ENCODE results near the gene ZNG1F.
"Not testable (repeated sequence)": the region's sequence is repeated elsewhere in the genome, so short reads cannot be mapped to it uniquely, and the experiment has no call there.

Gene ZNG1F

DNA sequence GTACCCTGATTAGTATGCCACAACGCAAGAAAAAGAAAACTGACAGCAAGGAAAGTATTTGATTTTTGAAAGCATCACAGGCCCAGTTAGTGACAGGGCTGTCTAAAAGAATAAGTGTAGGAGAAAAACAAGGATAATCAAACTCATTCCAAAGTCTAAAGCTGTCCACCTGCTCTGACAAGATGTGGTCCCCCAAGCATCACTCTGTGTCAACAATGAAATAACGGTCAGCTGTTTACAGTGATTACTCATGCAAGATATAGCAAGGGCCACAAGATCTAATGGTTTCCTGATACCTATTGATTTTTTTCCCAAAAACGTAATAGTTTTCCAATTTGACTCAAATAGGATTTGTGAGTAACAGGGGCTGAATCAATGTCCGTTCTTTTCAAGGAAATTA lies 14.1 kb downstream of the ZNG1F start:
- not testable (repeated sequence) for H3K9me3 ChIP-seq (ENCODE audit: insufficient read depth, low read length); H3K36me3 ChIP-seq (ENCODE audit: insufficient read depth, insufficient read length, low read length); DNase-seq (ENCODE audit: low read depth, low spot score); H3K27me3 ChIP-seq (ENCODE audit: insufficient read depth, insufficient read length); H3K9ac ChIP-seq (ENCODE audit: insufficient read length, low read depth); H3K4me3 ChIP-seq (ENCODE audit: insufficient read length, low read depth); H3K4me1 ChIP-seq (ENCODE audit: insufficient read depth, insufficient read length)

DNA sequence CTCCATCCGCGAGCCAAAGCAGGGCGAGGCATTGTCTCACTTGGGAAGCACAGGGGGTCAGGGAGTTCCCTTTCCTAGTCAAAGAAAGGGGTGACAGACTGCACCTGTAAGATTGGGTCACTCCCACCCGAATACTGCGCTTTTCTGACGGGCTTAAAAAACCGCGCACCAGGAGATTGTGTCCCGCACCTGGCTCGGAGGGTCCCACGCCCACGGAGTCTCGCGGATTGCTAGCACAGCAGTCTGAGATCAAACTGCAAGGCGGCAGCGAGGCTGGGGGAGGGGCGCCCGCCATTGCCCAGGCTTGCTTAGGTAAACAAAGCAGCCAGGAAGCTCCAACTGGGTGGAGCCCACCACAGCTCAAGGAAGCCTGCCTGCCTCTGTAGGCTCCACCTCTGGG lies 39.0 kb downstream of the ZNG1F start:
- H3K27me3 ChIP-seq (ENCODE audit: insufficient read depth, insufficient read length); H3K4me1 ChIP-seq (ENCODE audit: insufficient read depth, insufficient read length); H3K4me3 ChIP-seq (ENCODE audit: insufficient read length, low read depth); H3K36me3 ChIP-seq (ENCODE audit: insufficient read depth, insufficient read length, low read length); DNase-seq (ENCODE audit: low read depth, low spot score); H3K9ac ChIP-seq (ENCODE audit: insufficient read length, low read depth); H3K9me3 ChIP-seq (ENCODE audit: insufficient read depth, low read length): not testable (repeated sequence)

DNA sequence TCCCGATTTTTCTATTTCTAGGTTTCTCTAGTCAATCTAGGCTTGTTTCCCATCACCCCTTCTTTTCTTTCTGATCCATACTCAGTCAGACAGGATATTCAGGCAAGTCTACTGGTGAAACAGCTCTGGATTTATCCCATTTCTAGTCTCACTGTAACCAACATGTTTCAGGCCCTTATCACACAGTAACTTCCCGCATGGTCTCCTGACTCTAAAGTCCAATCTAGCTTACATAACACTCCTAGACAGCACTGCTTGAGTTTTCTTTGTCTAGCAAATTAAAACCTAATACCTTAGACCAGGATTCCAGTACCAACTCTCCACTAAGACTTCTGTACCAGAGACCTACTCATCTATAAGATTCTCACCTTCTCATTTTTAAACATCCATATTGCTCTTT lies 47.2 kb downstream of the ZNG1F start:
- not testable (repeated sequence) for H3K36me3 ChIP-seq (ENCODE audit: insufficient read depth, insufficient read length, low read length); DNase-seq (ENCODE audit: low read depth, low spot score); H3K9ac ChIP-seq (ENCODE audit: insufficient read length, low read depth); H3K4me1 ChIP-seq (ENCODE audit: insufficient read depth, insufficient read length); H3K4me3 ChIP-seq (ENCODE audit: insufficient read length, low read depth); H3K27me3 ChIP-seq (ENCODE audit: insufficient read depth, insufficient read length); H3K9me3 ChIP-seq (ENCODE audit: insufficient read depth, low read length)

DNA sequence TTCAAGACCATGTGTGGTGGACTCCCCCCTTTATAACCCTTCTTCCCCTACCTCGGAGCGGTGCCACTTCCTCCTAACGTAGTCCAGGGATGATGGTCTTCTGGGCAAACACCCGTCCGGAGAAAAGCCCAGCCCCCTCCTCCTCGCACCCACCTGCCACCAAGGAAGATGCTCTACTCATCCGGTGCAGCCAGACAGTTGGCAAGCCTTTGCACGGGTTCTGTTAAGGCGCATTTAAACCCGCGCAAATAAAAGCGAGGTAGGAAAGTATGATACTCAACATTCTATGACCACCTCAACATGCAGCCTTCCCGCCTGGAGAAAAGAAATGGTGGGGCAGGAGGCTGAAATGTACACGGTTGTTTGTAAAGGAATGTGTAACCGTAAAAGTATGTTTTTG lies 60.5 kb downstream of the ZNG1F start, which contains the start of gene FOXD4L6:
Gene FOXD4L6 (minus strand): TSS at position 101 of the 400 bp plus-strand sequence. CDS start 298 bp downstream, outside the sequence.
- not testable (repeated sequence) for H3K27me3 ChIP-seq (ENCODE audit: insufficient read depth, insufficient read length); H3K4me1 ChIP-seq (ENCODE audit: insufficient read depth, insufficient read length)

DNA sequence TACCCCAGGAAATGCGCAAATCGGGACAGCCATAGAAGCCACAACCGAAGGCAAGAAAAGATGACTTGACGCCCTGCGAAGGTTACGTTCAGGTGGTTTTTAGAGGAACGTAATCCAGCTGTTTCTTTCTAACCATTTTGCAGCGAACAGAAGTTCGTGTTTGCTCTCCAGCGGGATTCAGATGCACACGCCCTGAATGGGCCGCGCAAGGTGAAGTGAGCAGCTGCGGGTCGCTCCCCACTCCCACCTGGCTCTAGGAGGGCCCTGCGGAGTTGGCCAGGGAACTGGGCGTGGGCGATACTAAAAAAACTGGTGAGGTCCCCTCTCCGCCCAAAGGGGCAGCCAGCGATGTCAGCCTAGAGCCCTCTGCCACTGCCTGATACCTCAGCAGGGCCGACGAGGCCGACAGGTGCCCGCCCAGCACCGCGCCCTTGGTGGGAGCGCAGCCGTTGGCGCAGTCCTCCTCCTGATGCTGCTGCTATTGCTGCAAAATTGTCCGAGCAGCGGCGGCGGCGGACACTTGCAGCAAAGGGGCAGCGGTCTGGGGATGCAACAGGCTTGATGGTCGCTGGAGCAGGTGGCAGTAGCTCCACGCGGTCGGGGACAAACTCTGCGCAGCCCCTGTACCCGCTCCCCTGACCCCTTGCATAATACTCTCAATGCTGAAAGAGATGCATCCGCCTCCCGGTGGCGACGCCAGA lies 62.2 kb downstream of the ZNG1F start:
- H3K9me3 ChIP-seq (ENCODE audit: insufficient read depth, low read length); H3K36me3 ChIP-seq (ENCODE audit: insufficient read depth, insufficient read length, low read length); DNase-seq (ENCODE audit: low read depth, low spot score); H3K9ac ChIP-seq (ENCODE audit: insufficient read length, low read depth); H3K4me1 ChIP-seq (ENCODE audit: insufficient read depth, insufficient read length); H3K4me3 ChIP-seq (ENCODE audit: insufficient read length, low read depth); H3K27me3 ChIP-seq (ENCODE audit: insufficient read depth, insufficient read length): not testable (repeated sequence)

More for the DNA sequence above, 60.5 kb downstream of the ZNG1F start, which contains the start of gene FOXD4L6:
- not testable (repeated sequence) for H3K9ac ChIP-seq (ENCODE audit: insufficient read length, low read depth); H3K9me3 ChIP-seq (ENCODE audit: insufficient read depth, low read length); DNase-seq (ENCODE audit: low read depth, low spot score); H3K36me3 ChIP-seq (ENCODE audit: insufficient read depth, insufficient read length, low read length); H3K4me3 ChIP-seq (ENCODE audit: insufficient read length, low read depth)

DNA sequence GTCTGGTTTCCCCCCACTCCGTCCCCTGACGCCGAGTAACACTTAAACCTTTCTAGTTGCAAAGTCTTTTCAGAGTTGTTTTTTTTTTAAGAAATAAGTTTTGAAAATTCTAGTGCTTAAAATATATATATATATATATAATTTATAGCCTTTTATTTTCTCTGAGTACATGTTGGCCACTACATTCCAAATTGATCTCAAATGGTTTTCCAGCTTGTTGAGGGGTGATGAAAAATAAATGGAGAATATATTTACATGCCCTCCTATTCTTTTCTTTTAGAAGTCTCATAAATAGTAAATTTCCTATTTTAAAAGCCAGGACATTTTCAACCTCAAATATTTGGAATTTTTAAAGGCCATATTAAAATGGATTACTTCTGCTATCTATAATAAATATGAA lies 63.2 kb downstream of the ZNG1F start:
- not testable (repeated sequence) for H3K4me1 ChIP-seq (ENCODE audit: insufficient read depth, insufficient read length); DNase-seq (ENCODE audit: low read depth, low spot score); H3K4me3 ChIP-seq (ENCODE audit: insufficient read length, low read depth); H3K27me3 ChIP-seq (ENCODE audit: insufficient read depth, insufficient read length); H3K9ac ChIP-seq (ENCODE audit: insufficient read length, low read depth); H3K9me3 ChIP-seq (ENCODE audit: insufficient read depth, low read length); H3K36me3 ChIP-seq (ENCODE audit: insufficient read depth, insufficient read length, low read length)

DNA sequence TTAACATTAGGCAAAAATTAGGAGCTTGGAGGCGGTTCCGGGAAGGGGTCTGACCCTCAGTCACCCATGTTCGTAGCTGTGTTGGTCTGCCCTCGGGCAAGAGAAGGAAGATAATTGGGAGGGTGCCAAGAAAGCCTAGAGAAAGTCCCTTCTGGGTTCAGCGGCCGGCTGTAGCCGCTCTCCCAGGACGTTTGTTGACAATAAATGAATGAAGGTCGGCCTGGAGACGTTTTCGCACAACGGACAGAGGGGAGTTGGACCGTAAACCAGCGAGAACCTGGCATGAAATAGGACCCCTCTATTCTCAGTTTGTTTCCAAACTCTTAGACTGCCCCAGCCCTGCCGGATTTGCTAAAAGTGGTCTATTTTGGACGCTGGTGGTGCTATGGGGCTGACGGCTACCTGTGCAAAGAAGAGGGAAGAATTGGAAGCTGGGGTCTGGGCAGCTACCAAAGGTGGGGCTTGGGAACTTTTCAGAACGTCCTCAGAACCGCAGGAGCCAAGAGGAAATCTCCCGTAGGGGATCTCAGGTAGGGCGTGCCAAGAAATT lies 63.9 kb downstream of the ZNG1F start:
- not testable (repeated sequence) for H3K4me1 ChIP-seq (ENCODE audit: insufficient read depth, insufficient read length); DNase-seq (ENCODE audit: low read depth, low spot score); H3K9me3 ChIP-seq (ENCODE audit: insufficient read depth, low read length); H3K36me3 ChIP-seq (ENCODE audit: insufficient read depth, insufficient read length, low read length); H3K9ac ChIP-seq (ENCODE audit: insufficient read length, low read depth); H3K27me3 ChIP-seq (ENCODE audit: insufficient read depth, insufficient read length); H3K4me3 ChIP-seq (ENCODE audit: insufficient read length, low read depth)

DNA sequence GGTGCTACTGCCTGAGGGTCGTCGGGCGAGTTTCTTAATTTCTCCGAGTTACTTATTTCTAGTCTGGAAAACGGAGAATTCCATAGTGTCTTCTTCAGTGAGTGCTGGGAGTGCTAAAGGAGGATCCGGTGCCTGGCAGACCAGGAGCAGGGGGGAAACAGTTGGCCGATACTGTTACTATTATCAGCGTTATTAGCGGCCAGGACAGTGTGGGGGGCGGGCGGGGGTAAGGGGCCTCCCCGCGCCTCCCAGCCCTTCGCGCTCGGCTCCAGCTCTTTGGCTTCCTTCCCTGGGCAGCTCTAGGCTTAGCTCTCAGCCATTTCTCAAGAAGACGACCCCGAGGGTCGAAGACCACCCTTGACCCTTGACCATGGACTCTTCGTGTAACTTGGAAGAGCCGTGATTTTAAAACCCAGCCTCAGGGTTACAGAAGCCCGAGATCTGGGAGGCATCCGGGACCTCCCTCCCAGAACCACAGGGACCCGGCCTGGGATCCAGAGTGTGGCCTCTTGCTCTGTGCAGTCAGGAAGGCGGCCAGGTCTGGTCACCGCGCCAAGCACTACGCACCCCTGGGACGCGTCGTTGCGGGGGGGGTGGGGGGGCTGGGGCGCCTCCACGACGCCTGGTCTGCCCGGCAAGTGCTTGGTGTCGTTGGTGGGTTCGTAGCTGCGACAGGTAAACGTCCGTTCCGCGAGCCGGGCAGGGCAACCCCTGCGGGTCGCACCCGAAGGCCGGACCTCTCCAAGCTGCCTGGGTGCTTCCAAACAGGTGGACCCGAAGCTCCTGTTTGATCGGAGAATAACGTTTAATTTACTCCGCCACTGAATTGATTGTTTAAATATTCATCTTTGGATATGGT lies 64.6 kb downstream of the ZNG1F start:
- DNase-seq (ENCODE audit: low read depth, low spot score); H3K4me1 ChIP-seq (ENCODE audit: insufficient read depth, insufficient read length); H3K36me3 ChIP-seq (ENCODE audit: insufficient read depth, insufficient read length, low read length); H3K9me3 ChIP-seq (ENCODE audit: insufficient read depth, low read length); H3K4me3 ChIP-seq (ENCODE audit: insufficient read length, low read depth); H3K9ac ChIP-seq (ENCODE audit: insufficient read length, low read depth): not testable (repeated sequence)
- H3K27me3 ChIP-seq (ENCODE audit: insufficient read depth, insufficient read length): peaks cover 11% of the 10 kb centered on the region

DNA sequence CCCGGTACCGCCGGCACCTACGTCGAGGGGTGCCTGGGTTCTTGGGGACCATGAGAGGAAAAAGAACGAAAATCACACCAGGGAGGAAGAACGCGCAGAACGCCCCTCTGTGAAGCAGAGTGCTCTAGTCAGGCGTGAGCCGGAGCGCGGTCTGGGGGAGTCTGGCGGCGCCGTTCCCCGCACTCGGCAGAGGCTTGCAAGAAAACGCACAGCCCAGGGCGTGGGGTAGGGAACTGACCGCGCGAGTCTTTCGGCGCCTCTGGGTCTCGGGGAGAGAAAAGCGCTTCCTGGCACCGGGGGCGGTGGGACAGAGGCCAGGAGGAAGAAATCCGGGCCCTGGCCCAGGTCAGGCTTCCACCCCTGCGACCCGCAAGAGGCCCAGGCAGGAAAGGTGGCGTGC lies 65.3 kb downstream of the ZNG1F start:
- H3K9me3 ChIP-seq (ENCODE audit: insufficient read depth, low read length); DNase-seq (ENCODE audit: low read depth, low spot score); H3K4me1 ChIP-seq (ENCODE audit: insufficient read depth, insufficient read length); H3K9ac ChIP-seq (ENCODE audit: insufficient read length, low read depth); H3K4me3 ChIP-seq (ENCODE audit: insufficient read length, low read depth); H3K36me3 ChIP-seq (ENCODE audit: insufficient read depth, insufficient read length, low read length): not testable (repeated sequence)
- H3K27me3 ChIP-seq (ENCODE audit: insufficient read depth, insufficient read length): peaks cover 12% of the 10 kb centered on the region

DNA sequence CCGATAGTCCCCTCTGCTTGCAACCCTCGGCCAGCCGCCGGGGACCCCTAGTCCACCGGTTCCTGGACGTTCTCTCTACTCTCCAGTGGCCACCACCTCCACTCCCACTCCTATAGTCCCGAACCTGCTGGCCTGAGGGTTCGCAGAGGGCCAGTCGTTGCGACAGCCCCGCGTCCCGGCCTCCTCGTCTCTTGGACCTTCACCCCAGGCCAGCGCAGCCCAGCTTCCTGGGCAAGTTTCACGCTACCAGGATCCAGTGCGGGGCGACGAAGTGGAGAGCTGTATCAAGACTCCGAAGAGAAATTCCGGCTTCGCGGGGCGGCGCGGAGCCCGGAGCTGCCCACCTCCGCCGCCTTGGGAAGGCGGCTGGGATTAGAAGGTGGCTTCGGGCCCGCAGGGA lies 65.7 kb downstream of the ZNG1F start:
- H3K4me3 ChIP-seq (ENCODE audit: insufficient read length, low read depth); H3K4me1 ChIP-seq (ENCODE audit: insufficient read depth, insufficient read length); H3K36me3 ChIP-seq (ENCODE audit: insufficient read depth, insufficient read length, low read length); H3K9ac ChIP-seq (ENCODE audit: insufficient read length, low read depth); DNase-seq (ENCODE audit: low read depth, low spot score); H3K9me3 ChIP-seq (ENCODE audit: insufficient read depth, low read length): not testable (repeated sequence)
- peaks cover 11% of the 10 kb centered on the region for H3K27me3 ChIP-seq (ENCODE audit: insufficient read depth, insufficient read length)

DNA sequence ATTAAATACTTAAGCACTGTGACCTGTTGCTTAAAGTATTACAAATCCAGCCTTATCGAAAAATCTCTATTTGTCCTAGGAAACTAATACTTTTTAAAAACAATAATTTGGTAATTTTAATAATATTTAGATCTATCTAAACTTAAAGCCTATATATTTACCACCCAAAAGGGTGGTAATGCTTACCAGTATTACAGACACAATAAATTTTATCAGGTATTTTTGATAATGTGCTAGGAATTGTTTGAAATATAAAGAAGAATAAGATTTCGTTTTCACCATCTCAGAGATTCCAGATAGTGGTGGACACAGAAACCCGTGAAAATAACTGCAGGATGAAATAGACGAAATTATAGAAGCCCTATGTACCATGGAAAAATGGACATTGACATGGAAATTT lies 68.4 kb downstream of the ZNG1F start:
- DNase-seq (ENCODE audit: low read depth, low spot score); H3K9ac ChIP-seq (ENCODE audit: insufficient read length, low read depth); H3K36me3 ChIP-seq (ENCODE audit: insufficient read depth, insufficient read length, low read length); H3K4me1 ChIP-seq (ENCODE audit: insufficient read depth, insufficient read length); H3K9me3 ChIP-seq (ENCODE audit: insufficient read depth, low read length); H3K4me3 ChIP-seq (ENCODE audit: insufficient read length, low read depth): not testable (repeated sequence)
- peaks cover 11% of the 10 kb centered on the region for H3K27me3 ChIP-seq (ENCODE audit: insufficient read depth, insufficient read length)

DNA sequence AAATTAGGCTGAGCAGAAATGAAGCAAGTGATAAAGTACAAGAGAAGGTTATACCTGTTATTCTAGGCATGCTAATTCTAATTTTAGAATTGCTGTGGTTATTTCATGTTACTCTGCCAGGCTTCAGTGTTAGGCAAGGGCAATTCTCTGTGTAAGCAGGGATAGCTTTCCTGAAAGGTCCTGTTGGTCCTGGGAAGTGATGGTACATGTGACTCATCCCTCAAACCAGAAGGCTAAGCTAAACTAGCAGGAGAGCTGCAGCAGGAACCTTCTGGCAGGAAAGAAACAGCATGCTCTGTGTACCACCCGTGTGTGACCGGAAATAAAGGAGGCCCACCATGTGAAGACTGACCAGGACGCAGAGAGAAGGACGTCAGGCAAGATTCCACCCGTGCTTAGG lies 69.4 kb downstream of the ZNG1F start:
- H3K27me3 ChIP-seq (ENCODE audit: insufficient read depth, insufficient read length): peaks cover 14% of the 10 kb centered on the region
- H3K4me1 ChIP-seq (ENCODE audit: insufficient read depth, insufficient read length); DNase-seq (ENCODE audit: low read depth, low spot score); H3K4me3 ChIP-seq (ENCODE audit: insufficient read length, low read depth); H3K9me3 ChIP-seq (ENCODE audit: insufficient read depth, low read length); H3K9ac ChIP-seq (ENCODE audit: insufficient read length, low read depth); H3K36me3 ChIP-seq (ENCODE audit: insufficient read depth, insufficient read length, low read length): not testable (repeated sequence)
